ENCODE measurements around the gene PCLO.

- TF ChIP-seq POLR2A (IDR thresholded peaks at IDR 0.05) (no peak), CTCF (IDR thresholded peaks at IDR 0.05) (no peak)
Measured at GRCh38 chr7:82859106-82859850, 303.4 kb downstream of the PCLO start.

All from vagina (tissue), 2 donors.